Measurements from ENCODE around the gene MYRFL.

- TF ChIP-seq CTCF (IDR thresholded peaks at IDR 0.05) (no peak), POLR2A (IDR thresholded peaks at IDR 0.05; ENCODE audit: low read depth) (no peak)
Measured at GRCh38 chr12:69792533-69792932, 32.5 kb upstream of the MYRFL start.
